ENCODE results near the gene HERC3. TPM values are rescaled to one million over a fixed set of nuclear protein-coding genes. Genes with fewer than 3 reads are reported as not detected.

HERC3 gene
- total RNA-seq, 4 donors from 2014 or later, result 50.5 to 73.4 (median 57.4) TPM

DNA sequence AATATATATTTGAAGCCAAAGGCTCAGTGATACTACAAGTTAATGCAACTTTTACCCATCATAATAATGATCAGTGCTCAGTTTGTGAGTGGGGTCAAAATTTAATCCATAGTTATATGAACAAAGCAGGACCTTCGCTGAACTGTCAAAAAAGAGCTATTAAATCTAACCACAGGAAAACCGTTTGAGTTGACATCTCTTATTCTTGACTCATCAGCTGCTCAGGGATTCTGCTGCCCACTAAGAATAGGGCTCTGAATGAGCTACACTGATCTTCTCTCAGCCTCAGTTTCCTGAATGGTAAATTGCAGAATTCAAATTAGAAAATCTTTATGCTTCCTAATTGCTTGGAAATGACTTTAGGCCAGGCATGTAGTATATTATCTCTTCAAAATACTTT lies 150.3 kb downstream of the HERC3 start:
- Histone ChIP-seq H3K4me1 (no peaks in the 10 kb centered on the region), H3K27me3 (no peaks in the 10 kb centered on the region), H3K36me3 (peaks cover 0 to 71% (median 0%) of the 10 kb centered on the region in 3 donors), H3K27ac (no peak overlapping the region), H3K9me3 (no peaks in the 10 kb centered on the region), H3K4me3 (no peak overlapping the region)
- no peak for DNase-seq
- TF ChIP-seq, protein P1, sequence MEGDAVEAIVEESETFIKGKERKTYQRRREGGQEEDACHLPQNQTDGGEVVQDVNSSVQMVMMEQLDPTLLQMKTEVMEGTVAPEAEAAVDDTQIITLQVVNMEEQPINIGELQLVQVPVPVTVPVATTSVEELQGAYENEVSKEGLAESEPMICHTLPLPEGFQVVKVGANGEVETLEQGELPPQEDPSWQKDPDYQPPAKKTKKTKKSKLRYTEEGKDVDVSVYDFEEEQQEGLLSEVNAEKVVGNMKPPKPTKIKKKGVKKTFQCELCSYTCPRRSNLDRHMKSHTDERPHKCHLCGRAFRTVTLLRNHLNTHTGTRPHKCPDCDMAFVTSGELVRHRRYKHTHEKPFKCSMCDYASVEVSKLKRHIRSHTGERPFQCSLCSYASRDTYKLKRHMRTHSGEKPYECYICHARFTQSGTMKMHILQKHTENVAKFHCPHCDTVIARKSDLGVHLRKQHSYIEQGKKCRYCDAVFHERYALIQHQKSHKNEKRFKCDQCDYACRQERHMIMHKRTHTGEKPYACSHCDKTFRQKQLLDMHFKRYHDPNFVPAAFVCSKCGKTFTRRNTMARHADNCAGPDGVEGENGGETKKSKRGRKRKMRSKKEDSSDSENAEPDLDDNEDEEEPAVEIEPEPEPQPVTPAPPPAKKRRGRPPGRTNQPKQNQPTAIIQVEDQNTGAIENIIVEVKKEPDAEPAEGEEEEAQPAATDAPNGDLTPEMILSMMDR (IDR thresholded peaks at IDR 0.05), result no peak
- TF ChIP-seq POLR2A (IDR thresholded peaks at IDR 0.05), result no peak

DNA sequence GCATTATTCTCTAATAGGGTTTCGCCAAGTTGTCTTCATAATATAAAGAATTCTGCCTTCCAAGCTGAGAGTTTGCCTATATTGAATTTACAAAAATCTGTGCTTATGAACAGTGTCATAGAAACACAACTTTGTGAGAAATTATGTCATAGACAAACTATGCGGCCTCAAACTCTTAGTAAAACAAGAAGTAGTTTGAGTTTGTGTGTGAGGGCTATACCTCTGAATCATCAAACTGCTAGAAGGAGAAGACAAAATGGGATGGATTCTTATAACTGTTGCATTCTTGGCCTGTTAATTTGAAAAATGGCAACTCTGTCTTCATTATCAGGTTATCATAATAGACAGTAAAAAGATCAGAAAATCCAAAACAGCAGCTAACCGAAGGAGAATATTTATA lies 151.4 kb downstream of the HERC3 start:
- DNase-seq, result no peak
- no peaks in the 10 kb centered on the region for H3K4me1 ChIP-seq
- no peak overlapping the region for H3K4me3 ChIP-seq
- H3K27me3 ChIP-seq, result no peaks in the 10 kb centered on the region
- no peaks in the 10 kb centered on the region for H3K9me3 ChIP-seq
- peaks cover 0 to 72% (median 0%) of the 10 kb centered on the region in 3 donors for H3K36me3 ChIP-seq
- H3K27ac ChIP-seq, result no peak overlapping the region
- TF ChIP-seq, protein P1 (IDR thresholded peaks at IDR 0.05), result no peak
- no peak for TF ChIP-seq POLR2A (IDR thresholded peaks at IDR 0.05)

DNA sequence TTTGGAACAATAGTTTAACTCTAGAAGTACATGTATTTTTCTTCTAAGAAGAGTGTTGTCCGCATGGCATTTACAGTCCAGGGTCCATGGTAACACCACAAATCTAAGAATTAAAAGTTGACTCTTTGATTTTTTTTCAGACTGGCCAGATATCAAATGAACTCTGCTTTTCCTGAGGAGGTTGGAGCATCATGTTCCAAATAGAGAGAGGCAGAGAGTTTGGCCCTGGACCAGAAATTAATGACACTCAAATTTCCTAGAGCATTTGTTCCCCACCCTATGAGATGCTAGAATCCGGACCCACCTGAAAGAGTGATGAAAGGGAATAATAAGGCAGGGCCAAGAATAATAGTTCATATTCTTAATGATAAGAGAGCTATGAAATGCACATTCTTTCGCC lies 152.3 kb downstream of the HERC3 start:
- Histone ChIP-seq H3K27ac (no peak overlapping the region), H3K36me3 (peaks cover 0 to 77% (median 0%) of the 10 kb centered on the region in 3 donors), H3K4me3 (no peak overlapping the region), H3K27me3 (no peaks in the 10 kb centered on the region), H3K4me1 (no peaks in the 10 kb centered on the region), H3K9me3 (no peaks in the 10 kb centered on the region)
- no peak for DNase-seq
- no peak for TF ChIP-seq POLR2A (IDR thresholded peaks at IDR 0.05)
- TF ChIP-seq, protein P1 (IDR thresholded peaks at IDR 0.05), result no peak

DNA sequence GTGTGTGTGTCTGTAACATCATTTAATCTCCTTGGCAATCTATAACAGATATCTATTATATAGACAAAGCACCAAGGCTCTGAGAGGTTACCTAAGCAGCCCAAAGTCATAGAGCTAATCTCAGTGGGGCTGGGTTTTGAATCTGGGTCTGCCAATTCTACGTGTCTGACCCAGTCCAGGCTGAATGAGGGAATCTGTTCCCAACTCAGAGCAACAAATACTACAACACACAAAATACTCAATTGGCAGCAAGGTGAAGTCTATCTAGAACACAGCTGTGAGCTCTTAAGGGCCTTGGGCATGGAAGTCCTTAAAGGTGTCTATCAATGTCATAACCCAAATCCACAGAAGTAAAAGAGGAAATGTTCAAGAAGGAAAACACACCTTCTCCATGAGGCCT lies 152.9 kb downstream of the HERC3 start:
- peaks cover 0 to 77% (median 0%) of the 10 kb centered on the region in 3 donors for H3K36me3 ChIP-seq
- DNase-seq, result no peak
- H3K27ac ChIP-seq, result no peak overlapping the region
- no peaks in the 10 kb centered on the region for H3K9me3 ChIP-seq
- no peak for TF ChIP-seq POLR2A (IDR thresholded peaks at IDR 0.05)
- TF ChIP-seq, protein P1 (IDR thresholded peaks at IDR 0.05), result no peak
- no peak overlapping the region for H3K4me3 ChIP-seq
- H3K4me1 ChIP-seq, result no peaks in the 10 kb centered on the region
- H3K27me3 ChIP-seq, result no peaks in the 10 kb centered on the region

DNA sequence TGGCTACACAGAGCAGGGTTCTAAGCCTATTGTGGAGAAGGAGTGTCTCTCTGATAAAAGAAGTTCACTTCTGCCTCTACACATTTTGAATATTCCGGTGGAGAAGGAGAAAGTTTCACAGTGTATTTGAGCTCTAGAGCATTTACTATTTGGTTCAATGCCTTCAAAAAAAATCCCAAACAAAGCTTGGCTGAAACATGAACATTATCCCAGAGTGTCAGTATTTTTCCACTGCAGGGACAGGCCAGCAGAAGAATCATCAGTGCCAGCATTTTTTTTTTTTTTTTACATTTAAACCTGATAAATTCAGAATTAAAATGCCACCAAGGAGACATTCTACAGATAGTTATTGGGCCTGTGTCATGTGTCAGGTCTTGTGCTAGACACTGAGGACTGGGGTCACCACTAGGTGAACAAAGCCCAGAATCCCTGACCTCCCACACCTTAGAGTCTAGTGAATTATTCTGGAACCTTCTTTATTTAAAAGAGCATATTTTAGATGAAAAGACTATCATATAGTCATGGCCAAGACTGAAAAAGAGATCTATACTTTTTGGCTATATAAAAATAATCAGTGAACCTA lies 153.4 kb downstream of the HERC3 start:
- no peaks in the 10 kb centered on the region for H3K9me3 ChIP-seq
- no peak for TF ChIP-seq POLR2A (IDR thresholded peaks at IDR 0.05)
- TF ChIP-seq, protein P1 (IDR thresholded peaks at IDR 0.05), result no peak
- H3K4me1 ChIP-seq, result no peaks in the 10 kb centered on the region
- H3K27me3 ChIP-seq, result no peaks in the 10 kb centered on the region
- peaks cover 0 to 77% (median 0%) of the 10 kb centered on the region in 3 donors for H3K36me3 ChIP-seq
- no peak overlapping the region for H3K27ac ChIP-seq
- no peak overlapping the region for H3K4me3 ChIP-seq
- DNase-seq, result no peak

DNA sequence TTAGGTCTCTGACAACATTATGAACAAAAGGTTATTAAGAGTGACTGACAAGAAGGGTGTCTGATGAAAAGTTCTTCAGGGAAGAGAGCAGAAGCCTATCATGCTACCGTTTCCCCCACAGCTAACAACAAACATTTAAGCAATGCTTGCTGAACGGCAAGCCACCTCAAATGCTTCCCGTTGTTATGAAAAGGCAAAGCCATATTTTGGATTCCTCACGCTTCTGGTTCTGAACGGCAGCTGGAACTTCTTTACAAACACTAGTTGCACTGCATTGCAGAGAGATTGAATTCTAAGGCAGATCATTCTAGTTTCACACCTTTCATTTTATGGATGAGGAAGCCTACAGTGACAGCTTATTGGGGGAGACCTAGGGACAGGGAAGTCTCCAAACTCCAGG lies 153.9 kb downstream of the HERC3 start:
- TF ChIP-seq, protein P1 (IDR thresholded peaks at IDR 0.05), result no peak
- no peak for TF ChIP-seq POLR2A (IDR thresholded peaks at IDR 0.05)
- no peak overlapping the region for H3K4me3 ChIP-seq
- no peaks in the 10 kb centered on the region for H3K9me3 ChIP-seq
- peaks cover 0 to 77% (median 0%) of the 10 kb centered on the region in 3 donors for H3K36me3 ChIP-seq
- no peak for DNase-seq
- no peaks in the 10 kb centered on the region for H3K27me3 ChIP-seq
- no peaks in the 10 kb centered on the region for H3K4me1 ChIP-seq
- H3K27ac ChIP-seq, result no peak overlapping the region
